C1 segment of cervical spinal cord (tissue), 14 donors: ENCODE data around the gene YY1AP1.
"Not testable (repeated sequence)": the region's sequence is repeated elsewhere in the genome, so short reads cannot be mapped to it uniquely, and the experiment has no call there.

Source experiments
- DNase-seq, 14 donors: peaks; one replicate each; lab custom pipeline; 2025; lab: John Stamatoyannopoulos, UW

Gene YY1AP1

DNA sequence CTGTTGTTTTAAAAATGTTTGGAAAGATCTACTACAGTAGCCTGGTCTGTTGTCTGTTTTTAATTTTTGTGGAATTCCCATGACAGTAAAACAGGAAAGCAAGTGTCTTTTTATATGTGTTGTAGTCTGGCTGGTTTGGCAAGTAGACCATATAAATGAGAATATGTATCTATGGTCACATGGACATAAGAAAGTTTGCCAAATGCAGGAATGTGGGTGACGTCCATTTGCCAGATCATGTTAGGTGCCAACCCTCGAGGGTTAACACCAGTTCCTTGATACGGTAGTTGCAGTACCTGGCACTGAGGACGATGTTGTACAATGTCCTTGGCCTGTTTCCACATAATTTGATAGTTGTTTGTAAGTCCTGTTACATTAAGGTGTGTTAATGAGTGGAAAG lies 6.5 kb upstream of the YY1AP1 start:
- DNase-seq = no peak

DNA sequence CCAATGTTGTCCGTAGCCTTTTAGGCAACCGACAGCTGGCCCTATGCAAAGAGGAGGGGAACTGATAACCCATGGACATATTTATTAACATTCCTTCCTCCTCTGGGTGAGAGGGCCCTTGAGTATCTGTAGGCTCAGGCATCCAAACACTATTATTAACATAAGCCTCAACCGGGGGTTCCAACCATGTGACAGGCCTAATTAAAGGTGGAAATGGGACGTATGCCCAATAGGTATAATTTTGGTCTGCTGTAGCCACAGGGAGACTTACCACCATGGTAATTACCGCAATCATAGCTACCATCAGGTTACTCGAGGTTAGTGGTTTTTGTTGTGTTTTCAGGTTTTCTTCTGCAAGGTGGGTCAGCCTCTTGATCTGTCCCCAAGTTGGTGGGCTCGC lies 5.6 kb upstream of the YY1AP1 start:
- no peak for DNase-seq

DNA sequence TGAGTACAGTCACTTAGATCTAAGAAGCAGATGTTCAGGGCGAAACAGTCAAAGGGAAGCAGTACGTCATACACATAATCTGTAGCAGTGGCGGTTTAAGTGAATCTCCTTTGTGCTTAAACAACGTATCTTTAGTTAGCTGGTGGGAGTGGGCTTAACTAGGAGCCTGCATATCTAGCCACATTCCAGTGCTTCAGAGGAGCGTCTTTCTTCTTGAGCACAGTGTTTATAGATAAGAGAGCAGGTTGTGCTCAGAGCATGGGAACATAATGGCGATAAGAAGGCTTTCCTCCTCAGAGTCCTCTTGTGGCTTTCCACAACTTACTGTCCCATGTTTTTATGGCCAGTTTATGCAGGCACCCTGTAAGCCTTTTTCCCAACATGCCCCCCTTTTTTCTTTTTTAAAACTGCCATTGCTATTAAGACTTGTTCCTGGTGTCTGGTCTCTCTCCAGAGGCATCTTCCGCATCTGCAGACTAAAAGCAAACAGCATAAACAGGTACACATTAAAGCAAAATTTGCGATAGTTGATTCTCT lies 3.5 kb upstream of the YY1AP1 start:
- DNase-seq = no peak

DNA sequence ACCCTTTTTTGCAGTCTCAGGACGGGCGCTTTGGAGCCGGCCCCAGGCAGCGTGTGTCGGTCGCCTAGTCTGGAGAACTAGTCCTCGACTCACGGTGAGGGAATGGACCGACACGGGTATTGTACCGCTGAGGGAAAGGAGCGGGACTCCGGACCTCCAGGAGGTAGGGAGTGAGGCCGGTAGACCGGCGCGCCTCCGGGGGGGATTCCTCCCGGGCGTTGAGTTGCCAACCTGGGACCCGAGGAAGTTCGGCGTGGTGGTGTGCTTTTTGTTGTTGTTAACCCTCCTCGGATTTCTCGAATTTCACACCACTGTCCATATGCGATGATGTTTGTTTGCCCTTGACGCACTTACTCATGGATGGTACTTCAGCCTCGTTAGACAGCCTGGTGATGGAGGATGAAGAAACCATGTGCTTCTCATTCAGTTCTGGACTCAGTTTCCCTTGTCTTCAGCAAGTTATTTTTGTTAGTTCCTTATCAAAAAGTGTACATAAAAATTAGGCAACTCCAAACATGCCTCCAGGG lies 570 bp upstream of the YY1AP1 start, which contains the start of gene DAP3:
TSS of gene DAP3 (plus strand) at position 11 of the 527 bp plus-strand sequence. CDS start 20,689 bp downstream, outside the sequence.
- DNase-seq = not testable (repeated sequence)

DNA sequence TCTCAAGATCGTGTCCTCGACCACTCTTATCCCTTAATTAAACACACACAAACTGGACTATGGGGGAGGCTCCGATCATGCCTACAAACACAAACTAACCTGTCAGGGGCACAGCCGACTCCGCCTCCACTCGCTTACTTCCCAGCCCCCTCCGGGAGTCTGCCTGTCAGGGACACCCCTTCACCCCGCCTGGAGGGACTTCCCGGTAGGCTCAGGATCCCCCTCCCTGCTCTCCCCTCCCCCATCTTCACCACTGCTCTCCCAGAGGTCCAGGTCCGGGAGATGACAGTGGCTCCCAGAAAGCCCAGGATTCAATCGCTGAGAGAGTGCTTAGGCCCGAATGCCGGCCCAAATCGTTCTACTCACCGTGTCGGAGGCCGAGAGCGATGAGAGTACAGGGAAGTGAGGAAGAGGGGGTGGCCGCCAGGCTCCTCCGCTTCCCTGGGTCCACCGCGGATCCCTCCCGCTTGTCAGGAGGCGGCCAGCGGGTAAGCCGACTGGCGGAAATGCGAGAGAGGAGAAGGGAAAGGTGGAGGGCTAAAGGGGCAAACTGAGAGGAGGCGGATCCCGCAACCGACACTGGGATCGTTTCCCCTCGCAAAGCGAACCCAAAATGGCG lies 760 bp downstream of the YY1AP1 start:
- peak in 9 of 14 donors; percentile 43 to 80 (median 61) for DNase-seq

DNA sequence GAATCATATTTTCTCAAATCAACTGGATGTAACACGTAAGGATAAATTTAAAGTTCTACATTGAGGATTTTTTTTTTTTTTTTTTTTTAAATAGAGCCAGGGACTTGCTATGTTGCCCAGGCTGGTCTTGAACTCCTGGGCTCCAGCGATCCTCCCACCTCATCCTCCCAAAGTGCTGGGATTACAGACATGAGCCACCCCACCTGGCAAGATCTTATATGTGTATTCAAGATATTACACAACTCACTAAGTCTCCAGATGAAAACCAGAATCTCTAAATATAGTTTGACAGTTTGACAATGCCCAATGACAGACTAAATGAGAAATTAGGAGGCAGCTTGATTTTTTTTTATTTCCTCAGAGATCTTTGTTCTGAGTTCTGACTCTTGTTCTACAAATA lies 6.8 kb downstream of the YY1AP1 start:
- no peak for DNase-seq

DNA sequence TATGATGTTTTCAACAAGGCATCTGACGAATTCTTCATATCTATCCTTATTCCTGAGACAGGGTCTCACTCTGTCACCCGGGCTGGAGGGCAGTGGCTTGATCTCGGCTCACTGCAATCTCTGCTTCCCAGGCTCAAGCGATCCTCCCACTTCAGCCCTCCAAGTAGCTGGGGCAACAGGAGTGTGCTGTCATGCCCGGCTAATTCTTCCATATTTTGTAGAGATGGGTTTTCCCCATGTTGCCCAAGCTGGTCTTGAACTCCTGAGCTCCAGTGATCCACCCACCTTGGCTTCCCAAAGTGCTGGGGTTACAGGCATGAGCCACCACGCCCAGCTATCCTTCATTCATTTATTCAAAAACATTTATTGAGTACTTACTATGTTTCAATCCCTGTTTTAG lies 8.0 kb downstream of the YY1AP1 start:
- no peak for DNase-seq

DNA sequence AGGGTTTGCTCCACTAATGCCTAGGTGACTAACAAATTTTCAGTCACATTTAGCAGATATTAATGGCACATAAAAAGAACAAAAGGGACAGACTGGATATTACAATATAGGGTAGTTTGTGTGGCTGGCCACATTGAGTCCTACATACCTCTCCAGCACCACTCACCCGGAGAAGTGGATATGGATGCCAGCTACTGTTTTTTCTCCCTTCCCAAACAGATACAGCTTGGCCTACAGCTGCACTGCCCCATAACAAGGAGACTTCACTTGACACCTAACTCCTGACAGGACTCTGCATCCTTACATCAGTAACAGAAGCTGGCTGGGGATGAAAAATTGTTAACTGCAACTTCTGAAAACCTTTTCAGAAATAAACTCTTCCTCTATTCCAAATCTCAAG lies 9.6 kb downstream of the YY1AP1 start:
- not testable (repeated sequence) for DNase-seq

DNA sequence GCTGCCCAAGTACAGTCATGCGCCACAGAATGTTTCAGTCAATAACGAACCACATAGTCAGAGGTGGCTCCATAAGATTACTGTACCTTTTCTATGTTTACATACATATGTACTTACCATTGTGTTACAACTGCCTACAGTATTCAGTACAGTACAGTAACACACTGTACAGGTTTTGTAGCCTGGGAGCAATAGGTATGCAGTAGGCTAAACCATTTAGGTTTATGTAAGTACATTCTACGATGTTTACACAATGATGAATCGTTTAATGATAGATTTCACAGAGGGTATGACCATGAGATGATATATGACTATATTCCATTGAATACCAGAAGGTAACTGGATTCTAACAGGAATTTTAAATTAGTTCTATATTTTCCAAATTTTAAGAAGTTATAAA lies 10.5 kb downstream of the YY1AP1 start:
- no peak for DNase-seq

DNA sequence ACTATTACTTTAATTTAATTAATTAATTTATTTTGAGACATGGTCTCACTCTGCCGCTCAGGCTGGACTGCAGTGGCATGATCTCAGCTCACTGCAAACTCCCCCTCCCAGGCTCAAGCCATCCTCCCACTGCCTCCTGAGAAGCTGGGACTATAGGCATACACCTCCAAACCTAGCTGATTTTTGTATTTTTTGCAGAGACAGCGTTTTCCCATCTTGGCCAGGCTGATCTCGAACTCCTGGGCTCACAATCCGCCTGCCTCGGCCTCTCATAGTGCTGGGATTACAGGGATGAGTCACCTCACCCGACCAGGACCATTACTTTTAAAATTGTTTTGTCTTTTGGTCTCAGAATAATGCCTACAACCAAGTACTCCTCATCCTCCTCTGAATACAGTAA lies 15.6 kb downstream of the YY1AP1 start:
- no peak for DNase-seq

DNA sequence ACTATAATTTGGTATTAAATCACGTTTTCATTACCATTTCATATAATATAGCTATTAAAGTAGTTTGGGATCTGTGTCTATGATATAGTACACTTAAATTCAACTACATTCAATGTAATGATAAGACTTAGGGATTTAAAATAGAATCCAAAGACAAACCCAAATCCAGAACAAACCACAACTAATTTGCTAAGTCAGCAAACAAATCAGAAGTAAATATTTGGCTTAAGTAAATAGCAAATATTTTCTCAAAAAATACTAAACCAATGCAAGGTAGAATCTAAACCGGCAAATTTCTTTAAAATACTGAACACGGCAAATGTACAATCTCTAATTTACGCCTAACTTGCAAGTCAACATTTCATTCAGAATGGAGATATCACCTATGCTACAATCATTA lies 16.8 kb downstream of the YY1AP1 start:
- DNase-seq = no peak

DNA sequence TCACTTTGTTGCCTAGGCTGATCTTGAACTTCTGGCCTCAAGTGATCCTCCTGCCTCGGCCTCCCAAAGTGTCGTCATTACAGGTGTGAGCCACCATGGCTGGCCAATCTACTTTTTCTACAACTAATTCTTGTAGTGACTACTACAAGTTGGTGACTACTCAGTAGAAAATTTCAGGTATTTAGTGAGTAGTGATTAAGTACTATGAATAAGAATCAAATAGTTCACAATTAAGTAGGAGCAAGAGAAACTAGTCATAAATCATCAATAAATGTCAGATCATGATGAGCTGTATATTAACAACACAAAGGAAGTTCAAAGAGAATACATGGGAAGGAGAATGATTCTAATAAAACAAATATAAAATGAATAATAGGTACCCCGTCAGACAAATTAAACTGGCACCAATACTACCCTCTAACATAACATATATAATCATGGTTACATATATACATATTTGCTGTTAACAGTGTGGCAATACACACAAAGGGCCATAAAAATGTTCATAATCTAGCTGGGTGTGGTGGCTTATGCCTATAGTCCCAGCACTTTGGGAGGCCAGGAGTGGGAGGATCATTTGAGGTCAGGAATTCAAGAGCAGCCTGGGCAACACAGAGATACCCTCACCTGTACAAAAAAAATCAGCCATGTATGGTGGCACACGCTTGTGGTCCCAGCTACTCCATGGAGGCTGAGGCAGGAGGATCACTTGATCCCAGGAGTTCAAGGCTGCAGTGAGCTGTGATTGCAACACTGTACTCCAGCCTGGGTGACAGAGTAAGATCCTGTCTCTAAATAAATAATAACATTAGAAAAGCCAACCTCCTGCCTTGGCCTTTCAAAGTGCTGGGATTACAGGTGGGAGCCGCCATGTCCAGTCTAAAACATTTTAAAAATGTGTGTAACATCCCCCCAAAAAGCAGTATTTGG lies 19.1 kb downstream of the YY1AP1 start:
- no peak for DNase-seq

DNA sequence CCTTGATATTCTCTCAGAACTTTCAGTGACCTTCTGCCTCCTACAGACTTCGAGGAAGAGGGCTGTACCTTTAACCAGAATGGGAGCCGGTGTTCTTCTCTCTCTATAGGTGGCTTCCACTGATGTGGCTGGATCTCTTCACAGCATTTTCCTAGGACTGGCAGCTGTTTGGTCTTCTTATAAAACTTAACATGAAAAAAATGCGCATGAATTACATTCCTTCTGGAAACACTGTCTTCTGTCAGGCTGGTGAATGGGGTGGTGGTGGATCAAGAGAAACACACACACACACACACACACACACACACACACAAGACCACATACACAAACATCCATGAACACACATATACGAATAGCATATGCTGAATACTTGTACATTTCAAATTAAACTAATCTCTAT lies 27.3 kb downstream of the YY1AP1 start:
- not testable (repeated sequence) for DNase-seq

DNA sequence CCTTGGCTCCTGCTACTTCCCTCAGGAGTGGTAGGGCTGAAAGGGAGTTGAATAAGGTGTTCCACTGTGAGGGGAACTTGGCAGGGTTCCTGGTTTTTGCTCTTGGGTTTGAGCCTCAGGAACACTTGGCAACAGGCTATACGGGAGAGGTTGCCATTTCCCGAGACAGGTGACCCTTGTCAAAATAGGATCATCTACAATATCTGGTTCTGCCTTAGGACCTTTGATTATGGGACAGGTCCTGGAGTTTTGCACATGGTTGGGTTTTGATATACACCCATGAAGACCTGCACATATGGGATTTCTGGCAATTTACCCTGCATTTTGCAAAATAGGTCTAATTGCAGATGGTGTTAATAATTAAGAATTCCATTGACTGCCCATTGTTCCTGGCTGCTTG lies 31.1 kb downstream of the YY1AP1 start:
- DNase-seq = peak in 1 of 14 donors; percentile 45

DNA sequence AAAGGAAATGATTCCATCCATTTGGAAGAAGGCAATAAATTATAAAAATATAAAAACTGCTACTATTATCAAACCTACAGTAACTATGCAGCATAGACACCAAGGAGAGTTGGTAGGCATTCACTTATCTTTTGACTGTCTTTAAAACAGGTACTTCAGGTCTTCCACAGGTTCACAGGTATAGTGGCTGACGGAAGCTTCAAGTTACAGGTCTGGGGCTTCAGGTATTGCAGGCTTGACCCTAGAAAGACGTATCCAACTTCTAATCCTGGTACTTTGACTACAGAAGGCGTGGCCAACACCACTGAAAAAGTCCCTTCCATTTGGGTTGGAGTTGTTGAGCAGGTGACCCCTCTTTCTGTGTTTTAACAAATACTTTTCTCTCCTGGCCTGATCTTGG lies 35.6 kb downstream of the YY1AP1 start:
- DNase-seq = no peak

DNA sequence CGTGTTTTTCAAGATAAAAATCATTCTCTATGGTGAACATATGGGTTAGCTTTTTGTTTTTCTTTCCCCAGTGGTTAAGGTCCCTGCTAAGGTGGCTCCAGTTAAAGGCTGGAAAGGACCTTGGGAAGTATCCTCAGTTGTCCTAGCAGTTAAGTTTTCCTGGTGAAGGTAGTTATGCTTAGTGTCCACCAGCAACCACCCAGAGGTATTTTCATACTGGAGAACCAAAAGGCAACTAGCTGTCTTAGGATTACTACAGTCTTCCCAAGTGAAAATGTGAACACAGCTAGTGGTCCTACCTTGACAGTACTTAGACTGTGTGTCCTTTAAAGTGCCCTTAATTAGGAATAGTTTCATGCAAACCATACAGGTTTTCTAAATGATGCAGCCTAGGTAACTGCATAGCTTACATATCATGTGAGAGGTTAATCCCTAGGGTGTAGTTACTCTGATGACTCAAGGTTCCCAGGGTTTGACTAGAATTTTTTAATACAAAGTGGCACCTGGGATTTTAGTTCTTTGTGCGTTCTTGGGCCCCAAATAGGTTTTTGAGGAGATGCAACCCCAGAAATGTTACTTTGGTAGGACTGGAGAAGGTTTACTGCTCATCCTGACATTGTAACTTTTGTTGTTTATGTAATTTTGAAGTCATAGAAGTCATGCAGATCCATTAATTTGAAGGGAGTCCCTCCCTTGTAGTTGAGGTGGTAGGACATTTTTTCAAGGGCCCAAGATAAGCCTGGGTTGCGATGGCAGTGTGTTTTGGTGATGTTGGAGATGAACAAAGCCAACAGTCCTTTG lies 36.5 kb downstream of the YY1AP1 start:
- DNase-seq = no peak

DNA sequence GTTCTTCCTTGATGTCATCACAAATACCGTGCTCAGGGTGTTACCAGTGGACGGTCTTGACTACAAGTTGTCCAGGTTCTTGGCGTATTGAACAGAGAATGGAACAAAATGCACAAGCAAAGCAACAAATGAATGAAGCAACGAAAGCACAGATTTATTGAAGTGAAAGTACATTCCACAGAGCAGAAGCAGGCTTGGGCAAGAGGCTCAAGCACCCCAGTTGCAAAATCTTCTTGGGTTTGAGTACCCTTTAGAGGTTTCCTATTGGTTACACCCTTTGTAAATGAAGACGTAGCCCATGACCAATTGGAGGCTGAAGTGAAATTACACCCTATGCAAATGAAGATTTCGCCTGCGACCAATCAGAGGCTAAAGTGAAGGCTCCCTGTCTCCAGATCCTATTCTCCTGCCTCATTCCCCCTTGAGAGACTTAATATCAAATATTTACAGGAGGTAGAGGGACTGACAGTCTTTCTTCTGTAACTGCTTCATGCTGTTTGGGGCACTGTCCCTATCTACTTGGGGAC lies 38.3 kb downstream of the YY1AP1 start:
- DNase-seq = no peak

DNA sequence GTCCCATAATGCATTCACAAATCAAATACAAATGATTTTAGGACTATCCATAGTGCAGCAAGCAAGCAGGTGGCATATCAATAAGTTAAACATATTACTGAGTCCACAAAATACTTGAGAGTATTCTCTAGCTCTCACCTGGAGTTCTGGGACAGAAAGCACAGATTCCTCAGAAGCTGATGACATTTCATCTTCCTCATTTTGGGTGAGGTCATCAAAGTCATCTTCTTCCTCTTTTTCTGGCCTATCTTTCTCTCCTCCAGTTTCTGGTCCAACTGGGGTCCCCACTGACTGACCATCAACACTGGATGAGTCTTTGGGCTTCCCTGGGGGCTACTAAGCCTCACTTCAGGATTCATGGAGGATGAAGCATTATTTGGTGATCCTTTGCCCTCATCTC lies 38.9 kb downstream of the YY1AP1 start:
- DNase-seq = no peak

DNA sequence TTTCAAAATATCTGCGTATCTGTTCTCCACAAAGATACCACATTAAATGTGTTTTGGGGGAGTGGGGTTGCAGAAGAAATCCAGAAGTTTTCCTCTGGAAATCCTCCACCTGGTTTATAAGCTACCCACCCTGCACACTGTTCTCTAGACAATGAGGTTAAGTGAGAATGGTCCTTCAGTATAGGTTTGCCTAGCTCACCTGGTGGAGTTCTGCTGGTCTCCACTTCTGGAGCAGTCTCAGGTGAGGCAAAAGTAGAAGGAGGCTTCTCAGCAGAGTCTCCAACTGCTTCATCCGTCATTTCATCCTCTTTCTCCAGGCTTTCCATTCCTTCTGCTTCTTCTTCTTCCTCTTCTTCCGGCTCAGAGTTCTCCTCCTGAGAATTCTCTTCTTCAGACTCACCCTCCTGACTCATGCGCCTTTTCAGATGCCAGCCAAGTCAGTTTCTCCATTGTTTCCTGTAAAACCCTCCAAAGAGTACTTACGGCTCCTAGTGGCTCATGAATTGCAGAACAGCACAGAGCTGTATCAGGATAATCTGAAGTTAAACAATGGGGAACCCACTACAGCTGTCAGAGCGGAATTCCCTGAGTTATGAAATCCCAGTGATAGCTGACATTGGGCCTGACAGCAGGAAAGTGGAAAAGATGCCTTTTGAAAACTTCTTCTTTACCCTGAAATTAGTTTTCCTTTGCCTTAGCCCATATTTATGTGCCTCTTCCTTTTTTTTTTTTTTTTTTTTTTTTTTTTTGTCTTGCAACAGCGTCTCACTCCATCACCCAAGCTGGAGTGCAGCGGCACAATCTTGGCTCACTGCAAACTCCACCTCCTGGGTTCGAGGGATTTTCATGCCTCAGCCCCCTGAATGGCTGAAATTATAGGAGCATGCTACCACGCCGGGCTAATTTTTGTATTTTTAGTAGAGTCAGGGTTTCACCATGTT lies 40.1 kb downstream of the YY1AP1 start:
- DNase-seq = peak in 4 of 14 donors; percentile 5 to 17 (median 8)

DNA sequence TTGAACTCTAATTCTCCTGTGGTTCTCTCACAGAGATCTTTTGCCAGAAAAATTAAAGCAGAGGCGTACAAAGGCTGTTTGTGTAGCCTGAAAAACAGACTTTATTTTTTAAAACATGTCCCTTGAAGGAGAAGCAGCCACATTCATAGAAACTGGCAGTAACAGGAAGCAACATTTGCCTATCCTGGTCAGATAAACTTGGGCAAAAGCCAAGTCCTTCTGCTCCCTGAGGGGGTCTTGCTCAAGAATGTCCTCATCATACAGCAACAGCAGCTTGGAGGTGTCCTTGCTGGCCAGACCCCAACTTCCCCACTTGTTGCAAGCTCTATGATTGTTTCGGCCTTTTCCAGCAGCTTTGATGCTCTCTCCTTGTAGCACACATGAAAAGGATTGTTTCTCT lies 42.3 kb downstream of the YY1AP1 start:
- DNase-seq = no peak
